GM12874 (cell line): ENCODE measurements around the gene KRT79.

ENCODE experiments used
- TF ChIP-seq, protein P1 (sequence below): IDR thresholded peaks from 2 replicates; pipeline ENCODE4 v1.5.1; 2011; ENCODE audit warnings: low read depth, mild to moderate bottlenecking, control low read depth, low read length, moderate library complexity; ENCODE audit not compliant: insufficient read depth

KRT79 gene

GRCh38 chr12:52828591-52829021 is 5.5 kb downstream of the KRT79 start:
- TF ChIP-seq, protein P1, sequence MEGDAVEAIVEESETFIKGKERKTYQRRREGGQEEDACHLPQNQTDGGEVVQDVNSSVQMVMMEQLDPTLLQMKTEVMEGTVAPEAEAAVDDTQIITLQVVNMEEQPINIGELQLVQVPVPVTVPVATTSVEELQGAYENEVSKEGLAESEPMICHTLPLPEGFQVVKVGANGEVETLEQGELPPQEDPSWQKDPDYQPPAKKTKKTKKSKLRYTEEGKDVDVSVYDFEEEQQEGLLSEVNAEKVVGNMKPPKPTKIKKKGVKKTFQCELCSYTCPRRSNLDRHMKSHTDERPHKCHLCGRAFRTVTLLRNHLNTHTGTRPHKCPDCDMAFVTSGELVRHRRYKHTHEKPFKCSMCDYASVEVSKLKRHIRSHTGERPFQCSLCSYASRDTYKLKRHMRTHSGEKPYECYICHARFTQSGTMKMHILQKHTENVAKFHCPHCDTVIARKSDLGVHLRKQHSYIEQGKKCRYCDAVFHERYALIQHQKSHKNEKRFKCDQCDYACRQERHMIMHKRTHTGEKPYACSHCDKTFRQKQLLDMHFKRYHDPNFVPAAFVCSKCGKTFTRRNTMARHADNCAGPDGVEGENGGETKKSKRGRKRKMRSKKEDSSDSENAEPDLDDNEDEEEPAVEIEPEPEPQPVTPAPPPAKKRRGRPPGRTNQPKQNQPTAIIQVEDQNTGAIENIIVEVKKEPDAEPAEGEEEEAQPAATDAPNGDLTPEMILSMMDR = no peak

DNA sequence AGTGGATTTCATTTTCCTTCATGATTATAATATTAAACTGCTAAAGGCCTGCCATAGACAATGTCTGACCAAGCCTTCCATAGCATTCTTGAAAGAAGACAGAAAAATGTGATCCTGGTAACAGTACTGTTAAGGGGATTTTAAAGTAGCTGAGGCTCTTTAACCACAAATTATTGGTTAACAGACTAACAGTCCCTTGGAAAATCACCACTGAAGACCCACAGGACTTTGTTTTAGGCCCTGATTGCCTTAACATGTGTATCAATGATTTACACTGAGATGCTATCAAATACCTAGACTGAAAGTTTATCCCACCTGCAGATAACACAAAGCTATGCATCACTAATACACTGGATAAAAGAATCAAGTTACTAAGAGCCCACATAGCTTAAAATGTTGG is 6.0 kb downstream of the KRT79 start:
- TF ChIP-seq, protein P1 = no peak

GRCh38 chr12:52827499-52828090 is 6.5 kb downstream of the KRT79 start:
- TF ChIP-seq, protein P1 = no peak

DNA sequence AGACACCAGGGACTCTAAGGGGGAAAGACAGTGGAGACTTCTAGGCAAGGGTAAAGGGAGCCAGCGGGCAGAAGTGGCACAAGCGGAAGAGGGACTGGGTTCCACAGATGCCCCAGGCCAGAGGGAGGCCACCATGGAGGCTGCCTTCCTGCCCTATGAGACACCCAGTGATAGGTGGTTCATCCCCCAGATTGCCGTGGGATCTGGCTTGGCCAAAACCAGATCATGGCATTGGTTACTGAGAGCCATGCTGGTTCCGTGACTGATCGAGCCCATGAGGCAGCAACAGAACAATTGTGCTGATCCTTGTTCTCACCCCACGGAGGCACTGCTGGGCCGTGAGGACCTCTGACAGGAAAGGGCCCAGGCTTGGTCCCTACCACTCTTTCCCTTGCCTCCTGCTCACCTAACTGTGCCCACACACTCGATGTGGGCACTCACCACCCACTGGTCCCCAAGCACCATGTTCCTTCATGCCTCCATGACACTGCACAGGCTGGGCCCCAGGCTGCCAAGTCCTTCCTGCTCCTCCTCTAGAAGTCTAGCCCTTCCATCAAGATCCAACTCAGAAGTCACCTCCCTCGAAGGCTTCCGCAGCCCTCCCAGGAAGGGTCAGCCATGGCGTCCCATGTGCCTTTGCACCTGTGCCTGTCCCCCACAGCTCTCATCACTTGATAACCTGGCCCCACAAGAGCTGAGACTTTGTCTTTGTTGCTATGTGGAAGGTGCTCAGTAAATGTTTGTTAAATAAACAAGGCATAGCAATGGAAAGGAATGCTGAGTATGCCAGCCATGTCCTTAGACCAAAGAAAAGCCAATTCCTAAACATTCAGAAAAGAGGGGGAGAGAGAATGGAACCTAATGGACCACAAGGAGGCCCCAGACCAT is 7.3 kb downstream of the KRT79 start:
- TF ChIP-seq, protein P1 = no peak

DNA sequence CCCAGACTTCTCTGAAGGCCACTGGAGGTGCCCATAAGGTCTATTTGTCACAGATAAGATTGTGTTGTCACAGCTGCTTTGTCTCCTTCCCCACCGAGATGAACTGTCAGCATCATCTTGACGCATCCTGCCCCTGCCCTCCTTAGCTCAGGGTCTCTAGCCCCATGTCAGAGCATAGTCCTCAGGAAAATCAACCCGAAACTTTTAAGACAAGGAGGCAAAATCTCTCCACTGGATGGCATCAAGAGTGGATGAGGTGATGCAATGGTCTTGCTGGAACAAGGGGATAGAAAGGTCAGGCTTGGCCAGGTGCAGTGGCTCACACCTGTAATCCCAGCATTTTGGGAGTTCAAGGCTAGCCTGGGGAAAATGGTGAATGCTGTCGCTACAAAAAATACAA is 8.2 kb downstream of the KRT79 start:
- TF ChIP-seq, protein P1 = no peak

DNA sequence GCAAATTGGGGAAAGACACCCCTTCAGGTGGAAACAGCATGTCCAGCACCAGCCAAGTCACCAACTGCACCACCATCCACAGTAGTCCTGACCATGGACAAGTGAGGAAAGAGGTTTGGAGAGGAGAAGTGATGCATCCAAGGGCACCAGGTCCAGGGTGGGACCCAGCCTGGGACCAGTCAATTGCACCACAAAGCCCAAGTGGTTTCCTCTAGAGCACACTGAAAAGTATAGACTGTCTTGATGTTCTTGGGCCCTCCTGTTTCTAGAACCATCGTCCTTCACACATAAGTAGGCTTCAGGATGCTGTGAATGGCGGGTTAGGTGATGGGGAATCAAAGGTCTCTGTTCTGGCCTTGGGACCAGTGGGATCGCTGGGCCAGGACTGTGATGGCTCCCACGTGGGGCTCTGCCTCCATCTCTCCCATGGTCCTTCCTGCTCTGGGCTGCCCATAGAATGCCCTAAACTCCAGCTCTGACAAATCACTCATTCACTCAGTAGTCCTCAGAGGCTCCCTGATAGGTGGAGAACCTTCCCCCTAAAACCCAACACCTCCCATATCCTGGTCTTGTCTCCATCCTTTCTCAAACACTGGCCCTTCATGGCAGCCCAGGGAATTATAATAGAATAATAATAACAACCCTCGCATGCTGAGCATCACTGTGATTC is 9.2 kb downstream of the KRT79 start:
- TF ChIP-seq, protein P1 = no peak

DNA sequence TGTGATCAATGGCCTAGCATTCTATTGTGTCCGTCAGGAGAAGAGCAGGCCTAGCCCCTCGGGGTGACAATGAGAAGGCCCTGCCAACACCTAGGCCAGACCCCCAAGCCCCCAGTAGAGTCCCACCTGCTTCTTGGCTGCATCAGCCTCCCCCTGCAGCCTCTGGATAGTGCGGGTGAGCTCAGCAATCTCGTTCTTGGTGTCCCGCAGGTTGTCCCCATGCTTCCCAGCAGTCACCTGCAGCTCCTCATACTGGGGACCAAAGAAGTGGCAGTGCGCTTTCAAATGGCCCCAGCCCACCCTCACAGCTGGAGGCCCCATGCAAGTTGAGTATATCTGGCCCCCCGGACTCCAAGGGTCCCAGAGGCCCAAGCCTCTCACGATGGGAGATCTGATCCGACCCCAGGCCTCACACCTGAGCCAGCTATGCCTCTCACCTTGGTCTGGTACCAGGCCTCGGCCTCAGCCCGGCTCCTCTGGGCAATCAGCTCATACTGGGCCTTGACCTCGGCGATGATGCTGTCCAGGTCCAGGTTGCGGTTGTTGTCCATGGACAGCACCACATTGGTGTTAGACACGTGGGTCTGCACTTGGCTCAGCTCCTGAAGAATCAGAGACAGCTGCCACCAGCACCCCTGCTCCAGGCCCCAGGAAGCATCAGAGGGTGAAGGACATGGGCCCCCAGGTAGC is 10.2 kb downstream of the KRT79 start:
- TF ChIP-seq, protein P1 = no peak
